Lung microvascular endothelial cell (primary cell): ENCODE data around the gene MAPK8IP3. TPM values are rescaled to one million over a fixed set of nuclear protein-coding genes. Genes with fewer than 3 reads are reported as not detected.

Source experiments
- DNase-seq, 2 donors: peaks; one replicate each; pipeline versions ENCODE4 v3.0.0 to v3.0.0-alpha.2; 2010; ENCODE audit warnings: low read depth in 2 of 2
- total RNA-seq: library from RNA; depleted of rRNA; stranded (reverse); fragments of >200 nt; gene quantifications from 2 replicates; pipeline ENCODE4 v1.2.1, GENCODE V29; 2014

Gene MAPK8IP3
- 12.4 and 22.0 TPM in 2 replicates for total RNA-seq

GRCh38 chr16:1705688-1706385 lies at the start of gene MAPK8IP3:
MAPK8IP3 (plus strand) TSS chr16:1706195; CDS start chr16:1706340, 145 bp downstream.
- peak; percentile 92 to 94 for DNase-seq

GRCh38 chr16:1656808-1657617 lies 49.0 kb upstream of the MAPK8IP3 start:
- no peak for DNase-seq

- DNase-seq: no peak
Measured at GRCh38 chr16:1657841-1658240, 48.2 kb upstream of the MAPK8IP3 start.

- DNase-seq: peak in 1 of 2 donors; percentile 36
Measured at GRCh38 chr16:1659031-1659430, 47.0 kb upstream of the MAPK8IP3 start.

- DNase-seq: no peak
Measured at GRCh38 chr16:1661826-1662225, 44.2 kb upstream of the MAPK8IP3 start.

DNA sequence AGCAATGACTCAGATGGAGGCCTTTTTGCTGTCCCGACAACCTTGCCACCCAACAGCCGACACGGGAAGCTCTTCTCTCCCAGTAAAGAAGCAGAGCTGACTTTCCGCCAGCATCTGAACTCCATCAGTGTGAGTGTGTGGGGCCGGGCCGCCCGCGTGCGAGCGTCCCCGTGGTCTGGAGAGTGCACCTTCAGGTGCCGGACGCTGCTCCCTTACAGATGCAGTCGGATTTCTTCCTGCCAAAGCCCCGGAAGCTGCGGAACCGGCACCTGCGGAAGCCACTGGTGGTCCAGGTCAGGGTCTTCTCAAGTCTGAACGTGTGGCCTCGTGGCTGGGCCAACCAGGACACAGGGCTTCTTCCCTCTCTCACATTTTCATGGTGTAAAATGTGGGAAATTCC lies 43.5 kb upstream of the MAPK8IP3 start:
- DNase-seq: no peak

DNA sequence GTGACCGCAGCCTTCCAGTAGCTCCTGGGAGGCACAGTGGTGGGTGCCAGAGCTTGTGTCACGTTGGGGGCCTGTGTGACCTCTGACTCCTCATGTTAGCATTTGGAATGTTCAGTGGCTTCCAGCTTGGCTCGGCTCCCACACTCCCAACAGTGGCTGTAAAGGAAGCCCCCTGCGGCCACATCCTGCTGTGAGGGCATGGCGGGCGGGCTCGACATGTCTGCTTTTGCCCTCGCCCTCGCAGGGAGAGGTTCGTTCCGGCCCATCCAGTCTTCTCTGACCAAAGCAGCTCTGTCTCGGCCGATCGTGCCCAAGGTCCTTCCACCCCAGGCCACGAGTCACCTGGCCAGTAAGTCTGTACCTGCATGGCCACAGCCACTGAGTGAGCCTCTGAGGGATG lies 40.2 kb upstream of the MAPK8IP3 start:
- no peak for DNase-seq

GRCh38 chr16:1666316-1666715 lies 39.7 kb upstream of the MAPK8IP3 start:
- no peak for DNase-seq

DNA sequence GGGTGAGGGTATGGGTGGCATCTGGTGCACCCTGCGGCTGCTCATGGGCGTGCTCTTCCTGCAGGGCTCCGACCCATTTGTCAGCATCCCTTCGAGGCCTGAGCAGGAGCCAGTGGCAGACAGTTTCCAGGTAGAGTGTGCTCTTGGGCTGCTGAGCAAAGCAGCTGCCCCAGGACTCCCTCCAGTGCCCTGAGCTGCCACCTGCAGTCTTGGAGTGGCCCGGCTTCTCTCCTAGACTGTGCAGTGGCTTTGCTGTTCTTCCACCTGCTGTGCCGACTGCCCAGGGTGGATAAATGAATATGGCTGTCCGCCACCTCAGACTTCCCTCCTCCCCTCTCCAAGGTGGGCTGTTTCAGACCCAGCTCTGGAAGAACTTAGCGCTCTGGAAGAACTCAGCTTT lies 38.7 kb upstream of the MAPK8IP3 start:
- DNase-seq: no peak

GRCh38 chr16:1667916-1668315 lies 38.1 kb upstream of the MAPK8IP3 start:
- DNase-seq: no peak

- no peak for DNase-seq
Measured at GRCh38 chr16:1668612-1669319, 37.2 kb upstream of the MAPK8IP3 start.

GRCh38 chr16:1669698-1670097 lies 36.3 kb upstream of the MAPK8IP3 start:
- no peak for DNase-seq

GRCh38 chr16:1670371-1670770 lies 35.6 kb upstream of the MAPK8IP3 start:
- no peak for DNase-seq

DNA sequence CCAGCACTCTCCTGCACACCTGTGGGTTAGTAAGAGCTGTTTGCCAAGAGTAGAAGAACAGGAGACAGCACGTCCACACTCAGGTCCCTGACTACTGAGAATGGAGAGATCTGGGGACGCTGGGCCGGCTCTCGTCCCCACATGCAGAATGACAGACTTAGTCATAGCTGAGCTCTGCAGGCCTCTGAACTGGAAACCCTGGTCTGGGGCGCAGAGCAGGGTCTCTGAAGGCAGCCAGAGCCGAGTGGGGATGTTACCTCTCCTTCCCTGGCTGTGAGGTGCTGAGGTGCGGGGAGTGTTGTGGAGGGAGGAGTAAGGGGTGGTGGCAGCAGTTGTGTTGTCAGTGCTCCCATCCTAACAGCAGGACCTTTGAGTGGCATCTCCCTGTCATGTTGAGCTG lies 35.1 kb upstream of the MAPK8IP3 start:
- no peak for DNase-seq

- peak in 1 of 2 donors; percentile 37 for DNase-seq
Measured at GRCh38 chr16:1673424-1674151, 32.4 kb upstream of the MAPK8IP3 start.

DNA sequence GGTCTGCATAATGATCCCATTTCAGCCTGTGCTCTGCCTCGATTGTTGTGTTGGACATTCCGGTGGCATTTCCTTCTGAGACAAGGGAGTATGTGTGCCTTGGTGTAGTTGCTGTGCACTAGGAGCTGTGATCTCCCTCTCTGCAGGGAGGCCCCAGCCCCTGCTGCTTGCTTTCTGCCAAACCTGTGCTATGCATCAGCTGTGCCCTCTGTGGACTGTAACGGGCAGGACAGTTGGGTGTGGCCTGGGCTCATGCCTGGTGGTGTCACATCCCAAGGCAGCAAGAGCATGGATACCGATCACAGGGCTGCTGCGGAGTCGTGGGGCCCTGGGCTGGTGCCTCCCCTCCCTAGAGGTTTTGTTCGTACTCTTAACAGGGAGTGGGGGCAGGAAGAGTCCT lies 31.7 kb upstream of the MAPK8IP3 start:
- DNase-seq: peak in 1 of 2 donors; percentile 23

DNA sequence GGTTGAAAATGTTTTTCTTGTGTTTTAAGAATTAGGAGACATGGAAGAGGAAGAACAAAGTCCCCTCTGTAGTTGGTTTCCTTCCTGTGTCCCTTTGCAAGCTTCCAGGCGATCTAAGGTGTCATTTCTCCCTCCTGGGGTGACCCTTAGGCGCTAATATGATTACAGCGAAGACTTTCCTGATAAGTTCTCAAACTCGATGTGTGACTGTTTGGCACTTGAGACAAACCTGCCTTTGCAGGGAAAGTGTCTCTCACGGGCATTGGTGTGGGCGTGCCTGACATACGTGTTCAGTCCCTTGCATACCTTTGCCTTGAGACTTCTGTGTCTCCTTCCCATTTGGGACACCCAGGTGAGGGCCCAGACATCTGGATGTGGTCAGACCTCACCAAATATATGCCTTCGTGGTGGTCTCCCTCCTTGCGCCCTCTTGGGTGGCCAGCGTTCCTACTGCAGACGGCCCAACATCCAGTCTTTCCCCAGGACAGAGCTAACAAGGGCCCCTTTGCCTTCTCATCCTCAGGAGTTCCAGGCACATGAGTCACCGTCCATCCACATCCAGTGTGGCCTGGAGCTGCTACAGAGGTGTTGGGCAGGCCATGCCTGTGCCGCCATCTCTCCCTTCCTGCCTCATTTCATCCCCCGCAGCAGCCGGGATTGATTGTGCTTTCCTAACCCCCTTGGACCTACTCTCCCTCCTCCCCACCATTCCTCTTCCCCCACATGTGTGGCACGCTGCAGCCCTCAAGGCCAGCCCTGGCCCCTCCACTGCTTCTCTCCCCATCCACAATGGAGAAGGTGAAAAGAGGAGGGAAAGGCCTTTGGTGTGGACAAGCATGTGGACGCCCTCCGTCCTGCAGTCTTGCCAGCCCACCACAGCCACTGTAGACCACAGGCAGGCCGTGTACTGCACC lies 31.0 kb upstream of the MAPK8IP3 start:
- peak in 1 of 2 donors; percentile 55 for DNase-seq

GRCh38 chr16:1676661-1677060 lies 29.3 kb upstream of the MAPK8IP3 start:
- no peak for DNase-seq

DNA sequence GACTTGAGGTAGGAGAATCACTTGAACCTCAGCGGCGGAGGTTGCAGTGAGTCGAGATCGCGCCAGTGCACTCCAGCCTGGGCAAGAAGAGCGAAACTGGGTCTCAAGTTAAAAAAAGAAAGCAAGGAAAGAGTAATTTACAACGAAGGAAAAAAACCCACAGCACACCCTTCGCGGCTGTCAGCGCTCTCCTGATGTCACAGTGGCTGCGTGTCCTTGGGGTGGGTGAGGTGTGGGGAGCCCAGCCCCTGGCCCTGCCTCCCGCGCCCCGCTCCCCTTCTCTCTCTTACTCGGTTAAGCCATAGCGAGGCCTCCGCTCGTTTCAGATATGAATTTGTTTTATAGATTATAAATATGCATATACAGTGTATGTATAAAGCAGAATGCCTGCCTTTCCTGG lies 28.7 kb upstream of the MAPK8IP3 start:
- DNase-seq: no peak

DNA sequence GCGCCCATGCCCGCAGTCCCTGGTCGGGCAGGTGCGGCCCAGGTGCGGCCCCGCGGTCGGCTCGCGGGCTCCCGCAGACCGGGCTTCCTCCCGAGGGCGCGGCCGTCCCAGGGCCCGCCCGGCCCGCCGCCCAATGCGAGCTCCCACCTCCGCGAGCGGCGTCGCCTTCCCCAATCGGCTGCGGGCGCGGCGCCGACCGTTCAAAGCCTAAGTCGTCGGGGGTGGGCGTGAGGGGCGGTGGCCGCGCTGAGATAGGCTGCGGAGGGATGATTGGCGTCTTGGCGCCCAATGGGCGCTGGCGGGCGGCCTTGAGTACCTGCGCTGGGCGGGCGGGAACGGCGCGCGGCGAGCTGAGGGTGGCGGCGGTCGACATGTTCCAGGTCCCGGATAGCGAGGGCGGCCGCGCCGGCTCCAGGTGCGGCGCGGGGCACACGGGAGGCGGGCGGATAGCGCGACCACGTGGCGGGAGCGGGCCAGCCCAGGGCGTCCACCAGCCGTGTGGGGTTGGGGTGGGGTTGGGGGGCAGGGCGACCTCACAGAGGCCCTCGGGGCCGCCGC lies 28.0 kb upstream of the MAPK8IP3 start, which contains the start of gene JPT2:
TSS of gene JPT2 (plus strand) at position 338 of the 558 bp plus-strand sequence. CDS start at position 372, 34 bp downstream.
- DNase-seq: peak; percentile 97 to 98
